ENCODE data around the gene LHFPL2. TPM values are rescaled to one million over a fixed set of nuclear protein-coding genes. Genes with fewer than 3 reads are reported as not detected.
A peak's percentile ranks its signal among the peaks of the same experiment; 100 is the strongest.

Gene LHFPL2
- total RNA-seq, 4 donors from 2014 or later, result 34.4 to 79.6 (median 51.5) TPM

- H3K27ac ChIP-seq, result peak overlapping the region; percentile 50 to 64 (median 56)
- H3K27me3 ChIP-seq, result no peaks in the 10 kb centered on the region
- WGBS, 2 donors (ENCODE audit: low coverage in 1 of 2), result 89 to 100% methylated on average over 1 to 24 of the region's 24 CpGs
- H3K9me3 ChIP-seq, result no peaks in the 10 kb centered on the region
- no peaks in the 10 kb centered on the region for H3K36me3 ChIP-seq
- TF ChIP-seq EP300 (IDR thresholded peaks at IDR 0.05; ENCODE audit: low read depth), result no peak
- peak; percentile 15 for TF ChIP-seq POLR2A (IDR thresholded peaks at IDR 0.05)
- peak in 1 of 3 donors; percentile 19 for TF ChIP-seq POLR2AphosphoS5 (IDR thresholded peaks at IDR 0.05)
- DNase-seq, result no peak
- H3K4me1 ChIP-seq, result peaks cover 0 to 4% (median 0%) of the 10 kb centered on the region in 4 donors
- no peak overlapping the region for H3K4me3 ChIP-seq
- in situ Hi-C loops (cut with MboI; ENCODE audit: low pct_ligation_motif_present in 1 of 4, low pct_unique_long_range_greater_than_20kb in 1 of 4, low sequenced_read_pairs in 3 of 4) (loop anchor here in 1 of 4 donors (25.0 kb wide), 1 partner anchor 453 kb away; the partner anchor contains the start of gene ARSB), intact Hi-C loops (cut with DNase I; ENCODE audit: low total_unique reads) (loop anchor here (5.0 to 10.0 kb wide), 2 partner anchors 70 to 113 kb away; partner anchors contain the start of gene LHFPL2)
These were observed 114.2 kb downstream of the LHFPL2 start for GRCh38 chr5:78534148-78534904.

DNA sequence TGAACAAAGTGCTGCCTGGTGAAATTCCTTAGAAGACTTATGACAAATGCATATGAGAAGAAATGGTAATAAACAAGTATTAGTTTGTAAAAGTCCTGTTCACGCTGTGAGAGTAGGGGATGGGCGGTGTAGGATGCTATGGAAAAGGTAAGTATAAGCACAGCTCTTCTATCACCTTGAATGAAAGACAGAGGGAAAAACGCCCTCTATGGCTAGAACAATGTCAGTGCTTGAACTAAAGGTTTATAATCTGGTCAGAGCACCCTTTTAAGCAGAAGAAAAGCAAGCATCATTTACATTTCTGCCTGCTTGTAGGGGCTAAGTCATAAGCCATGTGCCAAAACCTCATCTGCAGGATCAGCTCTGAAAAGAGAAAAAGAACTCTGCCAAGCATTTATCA is 115.2 kb downstream of the LHFPL2 start:
- no peak for DNase-seq
- H3K27ac ChIP-seq, result peak overlapping the region in 3 of 4 donors; percentile 53 to 64 (median 60)
- H3K9me3 ChIP-seq, result no peaks in the 10 kb centered on the region
- peak in 1 of 5 experiments; percentile 22 for TF ChIP-seq CTCF (IDR thresholded peaks at IDR 0.05)
- no peak for TF ChIP-seq EP300 (IDR thresholded peaks at IDR 0.05; ENCODE audit: low read depth)
- no peak for TF ChIP-seq POLR2AphosphoS5 (IDR thresholded peaks at IDR 0.05)
- TF ChIP-seq POLR2A (IDR thresholded peaks at IDR 0.05), result no peak
- 66 to 95% methylated on average over 3 of the region's 3 CpGs for WGBS, 2 donors (ENCODE audit: low coverage in 1 of 2)
- H3K4me1 ChIP-seq, result peaks cover 0 to 6% (median under 1%) of the 10 kb centered on the region in 4 donors
- in situ Hi-C loops (cut with MboI; ENCODE audit: low pct_ligation_motif_present in 1 of 4, low pct_unique_long_range_greater_than_20kb in 1 of 4, low sequenced_read_pairs in 3 of 4) (loop anchor here in 1 of 4 donors (25.0 kb wide), 1 partner anchor 454 kb away; the partner anchor contains the start of gene ARSB), intact Hi-C loops (cut with DNase I; ENCODE audit: low total_unique reads) (loop anchor here (5.0 to 10.0 kb wide), 2 partner anchors 69 to 114 kb away; partner anchors contain the start of gene LHFPL2)
- H3K36me3 ChIP-seq, result no peaks in the 10 kb centered on the region
- H3K4me3 ChIP-seq, result no peak overlapping the region
- no peaks in the 10 kb centered on the region for H3K27me3 ChIP-seq

GRCh38 chr5:78530342-78531096 is 118.1 kb downstream of the LHFPL2 start:
- H3K4me1 ChIP-seq, result peaks cover 0 to 30% (median 8%) of the 10 kb centered on the region in 4 donors
- no peak for DNase-seq
- TF ChIP-seq EP300 (IDR thresholded peaks at IDR 0.05; ENCODE audit: low read depth) (no peak), POLR2AphosphoS5 (IDR thresholded peaks at IDR 0.05) (no peak), POLR2A (IDR thresholded peaks at IDR 0.05) (no peak), CTCF (IDR thresholded peaks at IDR 0.05) (no peak)
- WGBS, 2 donors (ENCODE audit: low coverage in 1 of 2), result 50 to 60% methylated on average over 2 to 3 of the region's 3 CpGs
- intact Hi-C loops (cut with DNase I; ENCODE audit: low total_unique reads), result loop anchor here (5.0 to 10.0 kb wide), 2 partner anchors 66 to 117 kb away; partner anchors contain the start of gene LHFPL2
- no peaks in the 10 kb centered on the region for H3K36me3 ChIP-seq
- no peak overlapping the region for H3K4me3 ChIP-seq
- in situ Hi-C loops (cut with MboI; ENCODE audit: low pct_ligation_motif_present in 1 of 4, low pct_unique_long_range_greater_than_20kb in 1 of 4, low sequenced_read_pairs in 3 of 4), result loop anchor here in 1 of 4 donors (25.0 kb wide), 1 partner anchor 457 kb away; the partner anchor contains the start of gene ARSB
- no peaks in the 10 kb centered on the region for H3K27me3 ChIP-seq
- no peaks in the 10 kb centered on the region for H3K9me3 ChIP-seq
- H3K27ac ChIP-seq, result peak overlapping the region in 2 of 4 donors; percentile 26 to 51

GRCh38 chr5:78527925-78528324 is 120.6 kb downstream of the LHFPL2 start:
- no peak for TF ChIP-seq EP300 (IDR thresholded peaks at IDR 0.05; ENCODE audit: low read depth)
- no peak for TF ChIP-seq CTCF (IDR thresholded peaks at IDR 0.05)
- TF ChIP-seq POLR2A (IDR thresholded peaks at IDR 0.05), result no peak
- no peak for TF ChIP-seq POLR2AphosphoS5 (IDR thresholded peaks at IDR 0.05)
- no peaks in the 10 kb centered on the region for H3K27me3 ChIP-seq
- 85 to 100% methylated on average over 1 to 3 of the region's 3 CpGs for WGBS, 2 donors (ENCODE audit: low coverage in 1 of 2)
- in situ Hi-C loops (cut with MboI; ENCODE audit: low pct_ligation_motif_present in 1 of 4, low pct_unique_long_range_greater_than_20kb in 1 of 4, low sequenced_read_pairs in 3 of 4), result loop anchor here in 1 of 4 donors (25.0 kb wide), 1 partner anchor 459 kb away; the partner anchor contains the start of gene ARSB
- H3K4me3 ChIP-seq, result no peak overlapping the region
- no peaks in the 10 kb centered on the region for H3K9me3 ChIP-seq
- H3K36me3 ChIP-seq, result no peaks in the 10 kb centered on the region
- intact Hi-C loops (cut with DNase I; ENCODE audit: low total_unique reads), result no loop called here
- H3K27ac ChIP-seq, result peak overlapping the region; percentile 68 to 82 (median 76)
- peaks cover 0 to 45% (median 8%) of the 10 kb centered on the region in 4 donors for H3K4me1 ChIP-seq
- DNase-seq, result no peak

Measured in transverse colon (tissue), 4 donors.